Nephron (organoid): Measurements from ENCODE around the gene ATP5F1D.
A peak's percentile ranks its signal among the peaks of the same experiment; 100 is the strongest.

ENCODE experiments used
- H3K27ac Mint-ChIP-seq, 3 experiments: 2 replicates each; pipeline ENCODE4 v1.8.0; 2020; ENCODE audit warnings: mixed read lengths in 3 of 3, mild to moderate bottlenecking in 2 of 3, moderate library complexity in 1 of 3
- H3K27me3 Mint-ChIP-seq: 2 replicates; pipeline ENCODE4 v1.8.0; 2021; ENCODE audit warnings: low read depth, mild to moderate bottlenecking, moderate library complexity, mixed read lengths
- H3K36me3 Mint-ChIP-seq: 2 replicates; pipeline ENCODE4 v1.8.0; 2020; ENCODE audit warnings: low read depth, mixed read lengths
- H3K4me1 Mint-ChIP-seq: 2 replicates; pipeline ENCODE4 v1.8.0; 2020; ENCODE audit warnings: mixed read lengths
- H3K4me3 Mint-ChIP-seq, 3 experiments: 2 replicates each; pipeline ENCODE4 v1.8.0; 2020; ENCODE audit warnings: mild to moderate bottlenecking in 3 of 3, mixed read lengths in 3 of 3, moderate library complexity in 2 of 3
- H3K9me3 Mint-ChIP-seq: 2 replicates; pipeline ENCODE4 v1.8.0; 2020; ENCODE audit warnings: mixed read lengths
- TF ChIP-seq, protein P1 (sequence below), 3 experiments: fragments of 200-600 bp; sonication (generic); IDR thresholded peaks; one replicate each; pipeline ENCODE4 v1.5.0; 2021; ENCODE audit warnings: antibody characterized with exemption in 3 of 3; ENCODE audit not compliant: unreplicated experiment in 3 of 3

ATP5F1D gene

DNA sequence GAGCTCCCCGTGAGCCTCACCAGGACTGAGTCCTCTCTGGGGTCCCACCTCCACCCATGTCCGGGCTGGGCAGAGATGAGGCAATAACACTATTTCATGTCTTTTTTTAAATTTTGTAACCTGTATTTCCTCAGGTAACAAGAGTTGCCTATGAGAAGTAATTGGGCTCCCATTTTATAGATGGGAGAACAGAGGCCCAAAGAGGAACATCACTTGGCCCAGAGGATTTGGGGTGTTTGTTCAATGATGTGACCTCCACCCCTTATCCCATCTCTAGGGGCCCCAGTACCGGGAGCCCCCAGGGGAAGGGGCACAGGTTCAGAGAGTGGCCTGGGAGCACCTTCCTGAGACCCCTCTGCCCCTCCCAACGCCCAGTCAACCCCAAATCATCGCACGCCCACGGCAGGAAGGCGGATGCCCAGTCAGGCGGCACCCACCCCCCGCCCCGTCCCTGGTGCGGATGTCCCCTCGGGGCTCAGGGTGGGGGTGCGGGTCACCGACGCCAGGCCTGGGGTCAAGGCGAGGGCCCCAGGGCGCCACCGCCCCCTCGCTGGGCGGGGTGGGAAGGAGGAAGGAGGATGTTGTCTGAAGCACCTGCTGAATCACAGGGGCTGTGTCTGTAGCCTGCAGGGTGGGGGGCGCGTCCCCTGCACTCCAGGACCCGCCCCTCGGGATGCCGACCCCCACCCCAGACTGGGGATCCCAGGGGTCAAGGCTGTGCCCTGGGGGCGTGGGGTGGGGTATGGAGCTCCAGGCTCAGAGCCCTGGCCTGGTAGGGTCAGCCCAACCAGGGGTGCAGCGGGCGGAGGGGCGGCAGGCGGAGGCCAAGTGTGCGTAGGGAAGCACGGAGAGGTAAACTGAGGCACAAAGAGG lies 18.6 kb downstream of the ATP5F1D start:
- H3K9me3 Mint-ChIP-seq: no peaks in the 10 kb centered on the region
- peaks cover 6% of the 10 kb centered on the region for H3K27me3 Mint-ChIP-seq
- TF ChIP-seq, protein P1, sequence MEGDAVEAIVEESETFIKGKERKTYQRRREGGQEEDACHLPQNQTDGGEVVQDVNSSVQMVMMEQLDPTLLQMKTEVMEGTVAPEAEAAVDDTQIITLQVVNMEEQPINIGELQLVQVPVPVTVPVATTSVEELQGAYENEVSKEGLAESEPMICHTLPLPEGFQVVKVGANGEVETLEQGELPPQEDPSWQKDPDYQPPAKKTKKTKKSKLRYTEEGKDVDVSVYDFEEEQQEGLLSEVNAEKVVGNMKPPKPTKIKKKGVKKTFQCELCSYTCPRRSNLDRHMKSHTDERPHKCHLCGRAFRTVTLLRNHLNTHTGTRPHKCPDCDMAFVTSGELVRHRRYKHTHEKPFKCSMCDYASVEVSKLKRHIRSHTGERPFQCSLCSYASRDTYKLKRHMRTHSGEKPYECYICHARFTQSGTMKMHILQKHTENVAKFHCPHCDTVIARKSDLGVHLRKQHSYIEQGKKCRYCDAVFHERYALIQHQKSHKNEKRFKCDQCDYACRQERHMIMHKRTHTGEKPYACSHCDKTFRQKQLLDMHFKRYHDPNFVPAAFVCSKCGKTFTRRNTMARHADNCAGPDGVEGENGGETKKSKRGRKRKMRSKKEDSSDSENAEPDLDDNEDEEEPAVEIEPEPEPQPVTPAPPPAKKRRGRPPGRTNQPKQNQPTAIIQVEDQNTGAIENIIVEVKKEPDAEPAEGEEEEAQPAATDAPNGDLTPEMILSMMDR (IDR thresholded peaks at IDR 0.05; ENCODE audit: unreplicated experiment in 3 of 3): no peak
- peak overlapping the region in 2 of 3 experiments; percentile 59 to 73 for H3K27ac Mint-ChIP-seq
- H3K36me3 Mint-ChIP-seq: peaks cover 15% of the 10 kb centered on the region
- H3K4me3 Mint-ChIP-seq: peak overlapping the region; percentile 44 to 47 (median 45)
- H3K4me1 Mint-ChIP-seq: peaks cover 43% of the 10 kb centered on the region

DNA sequence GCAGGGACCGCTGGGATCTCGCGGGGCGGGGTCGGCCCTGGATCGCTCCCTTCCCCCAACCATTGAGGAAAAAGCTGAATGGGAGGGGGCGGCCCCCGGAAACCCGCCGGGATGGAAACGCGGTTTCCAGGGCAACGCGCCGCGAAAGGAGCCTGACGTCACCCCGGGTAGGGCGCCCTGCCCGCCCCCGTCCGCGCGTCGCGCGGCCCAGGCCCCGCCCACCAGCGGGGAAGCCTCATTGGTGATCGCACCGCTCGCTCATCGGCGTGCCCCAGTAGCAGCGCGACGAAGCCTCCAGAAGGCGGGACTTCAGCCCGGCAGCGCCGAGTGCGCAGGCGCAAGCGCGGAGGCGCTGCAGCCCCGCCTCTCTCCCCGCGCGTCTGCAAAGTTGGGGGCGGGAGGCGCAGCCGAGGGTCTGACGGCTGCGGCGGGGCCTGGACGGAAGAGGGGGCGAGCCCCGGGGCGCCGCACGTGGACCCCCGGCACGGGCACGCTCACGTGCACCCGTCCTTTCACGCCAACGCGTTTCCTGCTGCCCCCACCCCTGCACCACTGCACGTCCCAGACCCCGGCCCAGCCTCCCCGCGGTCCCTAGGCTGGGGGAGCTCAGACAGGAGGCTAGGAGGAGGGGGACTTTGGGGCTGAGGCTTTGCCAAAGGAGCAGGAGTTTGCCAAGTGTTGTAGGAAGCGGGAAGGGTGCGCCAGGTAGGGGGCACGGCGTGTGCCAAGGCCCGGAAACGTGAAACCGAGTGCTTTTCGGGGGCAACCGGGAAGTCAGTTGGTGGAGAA lies 19.4 kb downstream of the ATP5F1D start:
- peak overlapping the region; percentile 86 to 90 (median 88) for H3K4me3 Mint-ChIP-seq
- peaks cover 6% of the 10 kb centered on the region for H3K27me3 Mint-ChIP-seq
- peak overlapping the region; percentile 91 to 98 (median 95) for H3K27ac Mint-ChIP-seq
- peaks cover 15% of the 10 kb centered on the region for H3K36me3 Mint-ChIP-seq
- no peaks in the 10 kb centered on the region for H3K9me3 Mint-ChIP-seq
- TF ChIP-seq, protein P1 (IDR thresholded peaks at IDR 0.05; ENCODE audit: unreplicated experiment in 3 of 3): no peak
- peaks cover 49% of the 10 kb centered on the region for H3K4me1 Mint-ChIP-seq

DNA sequence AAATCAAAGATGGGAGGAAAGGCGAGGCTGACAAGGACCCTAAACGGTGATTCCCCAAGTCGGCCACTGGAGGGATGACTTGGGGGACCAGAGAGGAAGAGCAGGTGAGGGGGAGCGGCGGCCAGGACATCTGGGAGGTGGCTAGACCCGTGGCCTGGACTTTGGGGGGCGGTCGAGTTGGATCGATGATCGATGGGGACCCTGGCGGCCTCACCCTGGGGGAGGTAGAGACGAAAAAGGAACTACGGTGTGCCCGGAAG lies 19.9 kb downstream of the ATP5F1D start:
- peaks cover 13% of the 10 kb centered on the region for H3K36me3 Mint-ChIP-seq
- H3K9me3 Mint-ChIP-seq: no peaks in the 10 kb centered on the region
- H3K27me3 Mint-ChIP-seq: peaks cover 6% of the 10 kb centered on the region
- peaks cover 50% of the 10 kb centered on the region for H3K4me1 Mint-ChIP-seq
- TF ChIP-seq, protein P1 (IDR thresholded peaks at IDR 0.05; ENCODE audit: unreplicated experiment in 3 of 3): peak in 2 of 3 experiments; percentile 15 to 21
- peak overlapping the region; percentile 86 to 90 (median 88) for H3K4me3 Mint-ChIP-seq
- H3K27ac Mint-ChIP-seq: peak overlapping the region; percentile 91 to 98 (median 95)

DNA sequence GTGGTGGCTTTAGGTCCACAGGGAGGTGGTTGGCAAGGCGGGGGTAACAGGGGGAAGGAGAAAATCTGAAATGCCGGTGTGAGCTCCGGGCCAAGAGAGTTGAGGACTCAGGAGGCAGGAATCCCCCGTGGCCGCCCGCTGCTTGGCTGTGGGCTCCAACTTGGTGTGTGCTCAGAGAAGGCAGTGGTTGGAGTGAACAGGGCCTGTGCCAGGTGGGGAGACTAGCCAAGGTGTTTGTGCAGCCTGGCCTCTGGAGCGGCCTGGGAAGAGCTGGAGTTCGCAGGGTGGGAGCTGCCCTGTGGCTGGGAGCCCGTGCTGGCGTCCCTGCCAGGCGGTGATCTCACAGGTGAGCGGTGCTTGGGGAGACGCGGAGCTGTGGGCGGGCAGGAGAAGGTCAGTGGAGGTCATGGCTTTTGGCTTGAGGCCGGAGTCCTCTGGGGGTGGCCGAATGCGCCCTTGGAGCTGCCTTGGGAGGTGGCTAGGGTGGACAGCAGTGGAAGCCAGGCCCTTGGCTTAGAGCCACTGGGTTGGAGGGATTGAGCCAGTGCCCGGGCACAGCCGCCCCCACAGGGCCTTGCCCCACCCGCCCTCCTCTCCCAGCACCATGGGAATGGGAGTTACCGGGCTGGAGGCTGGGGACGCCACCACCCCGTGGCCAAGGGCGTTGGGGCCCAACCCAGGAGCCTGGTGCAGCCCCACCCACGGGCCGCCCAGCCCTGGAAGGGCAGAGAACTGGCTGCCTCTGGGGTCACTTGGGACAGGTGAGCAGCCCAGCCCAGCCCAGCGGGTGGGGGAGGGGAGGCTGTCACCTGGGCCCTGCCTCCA lies 20.5 kb downstream of the ATP5F1D start:
- no peaks in the 10 kb centered on the region for H3K9me3 Mint-ChIP-seq
- peaks cover 50% of the 10 kb centered on the region for H3K4me1 Mint-ChIP-seq
- H3K27ac Mint-ChIP-seq: peak overlapping the region; percentile 91 to 98 (median 95)
- peak overlapping the region; percentile 86 to 90 (median 88) for H3K4me3 Mint-ChIP-seq
- peaks cover 6% of the 10 kb centered on the region for H3K27me3 Mint-ChIP-seq
- TF ChIP-seq, protein P1 (IDR thresholded peaks at IDR 0.05; ENCODE audit: unreplicated experiment in 3 of 3): peak in 1 of 3 experiments; percentile 3
- H3K36me3 Mint-ChIP-seq: peaks cover 10% of the 10 kb centered on the region

DNA sequence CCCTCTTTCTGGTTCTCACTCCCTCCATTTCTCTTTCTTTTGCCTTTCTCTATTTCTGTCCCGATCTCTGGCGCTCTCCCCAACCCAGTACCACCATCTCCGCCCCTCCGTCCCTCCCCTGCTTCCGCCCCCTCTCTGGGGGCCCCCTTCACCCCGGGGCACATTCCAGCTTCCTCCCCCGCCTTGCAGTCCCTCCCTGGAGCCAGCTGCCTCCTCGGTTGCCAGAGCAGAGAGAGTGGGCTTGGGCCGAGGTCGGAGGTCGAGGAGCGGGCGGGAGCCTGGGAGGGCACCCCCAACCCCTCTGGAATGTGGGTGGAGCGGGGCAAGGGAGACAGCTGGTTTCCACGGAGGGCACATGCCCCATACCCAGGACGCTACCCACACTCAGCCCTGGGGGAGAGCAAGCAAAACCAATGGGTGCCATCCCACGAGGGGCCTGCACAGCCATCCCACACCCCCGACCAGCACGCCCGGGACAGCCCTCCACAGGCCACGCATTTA lies 21.1 kb downstream of the ATP5F1D start:
- Mint-ChIP-seq H3K4me1 (peaks cover 52% of the 10 kb centered on the region), H3K36me3 (peaks cover 5% of the 10 kb centered on the region), H3K9me3 (no peaks in the 10 kb centered on the region), H3K4me3 (peak overlapping the region; percentile 73 to 76 (median 74)), H3K27me3 (peaks cover 6% of the 10 kb centered on the region), H3K27ac (peak overlapping the region; percentile 91 to 95 (median 93))
- TF ChIP-seq, protein P1 (IDR thresholded peaks at IDR 0.05; ENCODE audit: unreplicated experiment in 3 of 3): no peak
